Bronchial epithelial cell (primary cell): ENCODE results near the gene ST7L. TPM values are rescaled to one million over a fixed set of nuclear protein-coding genes. Genes with fewer than 3 reads are reported as not detected.
A peak's percentile ranks its signal among the peaks of the same experiment; 100 is the strongest.

Experiments
- DNase-seq: peaks from one replicate; pipeline ENCODE4 v3.0.0-alpha.2; 2010; ENCODE audit warnings: low read depth
- FAIRE-seq: peaks from 2 replicates; lab custom pipeline; 2011; peaks lifted over from hg19 to GRCh38; lab: Jason Lieb, UNC
- H3K27me3 ChIP-seq: 2 replicates; pipeline ENCODE4 v1.5.1; 2011; ENCODE audit warnings: low read length; ENCODE audit not compliant: control insufficient read depth, insufficient read depth
- H3K36me3 ChIP-seq: 2 replicates; pipeline ENCODE4 v1.5.1; 2011; ENCODE audit warnings: low read length; ENCODE audit not compliant: control insufficient read depth, insufficient read depth
- H3K4me3 ChIP-seq: 2 replicates; pipeline ENCODE4 v1.5.1; 2011; ENCODE audit warnings: mild to moderate bottlenecking, low read depth, low read length, control low read depth
- total RNA-seq: library from RNA; depleted of rRNA; stranded (reverse); fragments of >200 nt; gene quantifications from 2 replicates; pipeline ENCODE4 v1.2.1, GENCODE V29; 2014
- TF ChIP-seq, protein P1 (sequence below): IDR thresholded peaks from 2 replicates; pipeline ENCODE4 v1.5.1; 2011; ENCODE audit warnings: mild to moderate bottlenecking, moderate library complexity, low read length, control low read depth, inconsistent platforms; ENCODE audit not compliant: insufficient read depth, severe bottlenecking

The ST7L gene
- total RNA-seq, 1 donor from 2014 or later = 10.8 TPM

DNA sequence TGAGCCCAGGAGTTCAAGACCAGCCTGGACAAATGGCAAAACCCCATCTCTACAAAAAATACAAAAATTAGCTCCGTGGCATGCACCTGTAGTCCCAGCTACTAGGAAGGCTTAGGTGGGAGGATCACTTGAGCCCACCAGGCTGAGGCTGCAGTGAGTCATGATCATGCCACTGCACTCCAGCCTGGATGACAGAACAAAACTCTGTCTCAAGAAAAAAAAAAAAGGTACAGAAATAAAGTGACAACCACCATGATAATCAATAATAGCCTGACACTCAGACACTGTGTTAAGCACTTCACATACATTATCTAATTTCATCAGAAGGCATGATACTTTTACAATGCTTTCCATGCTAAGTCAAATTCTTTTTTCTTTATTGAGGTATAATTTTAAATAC is 53.1 kb downstream of the ST7L start:
- DNase-seq = no peak
- H3K36me3 ChIP-seq = no peaks in the 10 kb centered on the region
- no peak for FAIRE-seq
- no peak overlapping the region for H3K4me3 ChIP-seq
- TF ChIP-seq, protein P1, sequence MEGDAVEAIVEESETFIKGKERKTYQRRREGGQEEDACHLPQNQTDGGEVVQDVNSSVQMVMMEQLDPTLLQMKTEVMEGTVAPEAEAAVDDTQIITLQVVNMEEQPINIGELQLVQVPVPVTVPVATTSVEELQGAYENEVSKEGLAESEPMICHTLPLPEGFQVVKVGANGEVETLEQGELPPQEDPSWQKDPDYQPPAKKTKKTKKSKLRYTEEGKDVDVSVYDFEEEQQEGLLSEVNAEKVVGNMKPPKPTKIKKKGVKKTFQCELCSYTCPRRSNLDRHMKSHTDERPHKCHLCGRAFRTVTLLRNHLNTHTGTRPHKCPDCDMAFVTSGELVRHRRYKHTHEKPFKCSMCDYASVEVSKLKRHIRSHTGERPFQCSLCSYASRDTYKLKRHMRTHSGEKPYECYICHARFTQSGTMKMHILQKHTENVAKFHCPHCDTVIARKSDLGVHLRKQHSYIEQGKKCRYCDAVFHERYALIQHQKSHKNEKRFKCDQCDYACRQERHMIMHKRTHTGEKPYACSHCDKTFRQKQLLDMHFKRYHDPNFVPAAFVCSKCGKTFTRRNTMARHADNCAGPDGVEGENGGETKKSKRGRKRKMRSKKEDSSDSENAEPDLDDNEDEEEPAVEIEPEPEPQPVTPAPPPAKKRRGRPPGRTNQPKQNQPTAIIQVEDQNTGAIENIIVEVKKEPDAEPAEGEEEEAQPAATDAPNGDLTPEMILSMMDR = no peak
- no peaks in the 10 kb centered on the region for H3K27me3 ChIP-seq

DNA sequence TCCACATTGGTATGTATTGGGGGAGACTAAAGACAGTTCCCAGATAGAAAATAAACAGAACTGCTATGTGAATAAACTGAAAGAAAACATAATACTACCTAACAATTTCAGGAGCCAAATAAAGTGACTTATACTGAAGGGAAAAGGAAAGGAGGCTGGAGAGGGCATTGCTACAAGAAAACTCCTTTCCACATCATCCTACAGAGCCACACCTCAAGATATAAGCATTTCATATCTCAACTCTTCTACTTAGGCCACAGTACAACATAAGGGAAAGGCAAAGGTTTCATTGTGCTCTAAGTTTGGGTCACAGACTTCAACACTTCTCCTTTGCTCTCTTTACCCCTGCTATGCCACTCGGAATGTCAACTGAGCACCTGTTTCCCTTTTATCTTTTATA is 54.9 kb downstream of the ST7L start:
- Histone ChIP-seq H3K36me3 (no peaks in the 10 kb centered on the region), H3K4me3 (no peak overlapping the region), H3K27me3 (no peaks in the 10 kb centered on the region)
- TF ChIP-seq, protein P1 = no peak
- no peak for DNase-seq
- no peak for FAIRE-seq

DNA sequence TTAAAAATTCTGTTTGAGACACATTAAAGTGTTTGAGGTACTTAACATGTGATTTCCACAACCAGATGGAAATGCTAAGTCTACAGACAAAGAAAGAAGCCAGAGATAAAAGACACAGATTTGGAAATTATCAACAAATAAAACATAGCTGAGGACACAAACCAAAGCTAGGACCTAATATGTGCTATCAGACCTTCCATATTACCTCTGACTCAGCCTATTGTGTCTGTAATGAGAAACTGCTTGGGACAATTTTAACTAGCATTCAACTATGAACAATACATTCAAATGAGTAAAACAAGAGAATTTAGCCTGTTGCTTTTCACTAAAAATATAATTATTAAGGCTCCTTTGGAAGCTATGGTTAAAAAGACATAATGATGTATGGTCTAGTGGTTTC is 55.6 kb downstream of the ST7L start:
- DNase-seq = no peak
- Histone ChIP-seq H3K4me3 (no peak overlapping the region), H3K27me3 (no peaks in the 10 kb centered on the region), H3K36me3 (no peaks in the 10 kb centered on the region)
- TF ChIP-seq, protein P1 = no peak
- FAIRE-seq = no peak

DNA sequence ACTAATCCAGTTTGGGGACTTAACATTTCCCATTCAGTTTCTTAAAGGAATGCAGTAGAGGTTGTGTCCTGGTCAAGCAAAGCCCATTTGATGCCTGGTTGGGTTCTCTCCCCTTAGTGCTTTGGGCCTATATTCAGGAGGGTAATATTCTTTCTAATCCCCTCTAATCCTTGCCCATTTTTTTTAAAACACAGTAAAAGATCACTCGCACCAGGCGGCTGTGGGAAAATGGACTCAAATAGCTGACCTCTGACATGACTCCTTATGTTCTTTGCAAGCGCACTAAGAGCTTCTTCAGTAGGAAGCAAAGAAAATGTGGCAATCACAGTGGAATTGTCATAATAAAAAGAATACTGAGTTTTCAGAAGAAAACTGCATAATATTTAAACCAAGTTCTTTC is 60.3 kb downstream of the ST7L start:
- TF ChIP-seq, protein P1 = no peak
- DNase-seq (no peak), FAIRE-seq (no peak)
- Histone ChIP-seq H3K36me3 (no peaks in the 10 kb centered on the region), H3K27me3 (no peaks in the 10 kb centered on the region), H3K4me3 (no peak overlapping the region)

DNA sequence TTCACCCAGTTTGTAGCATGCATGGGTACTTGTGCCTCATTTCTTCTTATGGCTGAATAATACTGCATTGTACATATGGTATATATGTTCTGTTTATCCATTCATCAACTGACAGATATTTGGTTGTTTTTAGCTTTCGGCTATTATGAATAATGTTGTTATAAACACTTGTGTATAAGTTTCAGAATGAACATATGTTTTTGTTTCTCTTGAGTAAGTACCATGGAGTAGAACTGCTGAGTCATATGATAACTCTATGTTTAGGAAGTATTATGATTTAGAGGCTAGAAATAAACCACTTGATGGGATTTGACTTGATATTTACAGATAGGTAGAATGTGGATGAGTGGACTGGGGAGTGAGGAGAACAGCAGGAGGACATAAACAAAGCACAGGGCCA is 61.6 kb downstream of the ST7L start:
- FAIRE-seq (no peak), DNase-seq (peak; percentile 22)
- Histone ChIP-seq H3K4me3 (no peak overlapping the region), H3K36me3 (no peaks in the 10 kb centered on the region), H3K27me3 (no peaks in the 10 kb centered on the region)
- TF ChIP-seq, protein P1 = no peak

DNA sequence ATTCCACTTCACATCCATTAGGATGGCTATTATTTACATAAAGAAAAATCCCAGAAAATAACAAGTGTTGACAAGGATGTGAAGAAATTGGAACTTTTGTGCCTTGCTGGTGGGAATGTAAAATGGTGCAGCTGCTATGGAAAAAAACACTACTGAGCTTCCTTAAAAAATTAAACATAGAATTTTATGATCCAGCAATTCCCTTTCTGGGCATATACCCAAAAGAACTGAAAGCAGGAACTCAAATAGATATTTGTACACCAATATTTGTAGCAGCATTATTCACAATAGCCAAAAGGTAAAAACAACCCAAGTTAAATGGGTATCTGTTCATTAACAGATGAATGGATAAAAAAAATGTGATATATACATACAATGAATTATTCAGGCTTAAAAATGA is 64.5 kb downstream of the ST7L start:
- no peak overlapping the region for H3K4me3 ChIP-seq
- no peak for DNase-seq
- no peaks in the 10 kb centered on the region for H3K36me3 ChIP-seq
- H3K27me3 ChIP-seq = no peaks in the 10 kb centered on the region
- no peak for FAIRE-seq
- TF ChIP-seq, protein P1 = no peak
